Breast epithelium (tissue), 4 donors: Measurements from ENCODE around the gene PRKN. TPM values are rescaled to one million over a fixed set of nuclear protein-coding genes. Genes with fewer than 3 reads are reported as not detected.

Experiments used
- DNase-seq, 2 donors: peaks; one replicate each; pipeline ENCODE4 v3.0.0-alpha.2; 2019; ENCODE audit warnings: low spot score in 2 of 2
- H3K27ac ChIP-seq, 2 donors: fragments of 200-600 bp; sonication (generic) in 1 of 2; one replicate each; pipeline ENCODE4 v1.5.1; 2016 to 2019; ENCODE audit warnings: mild to moderate bottlenecking in 1 of 2
- H3K27me3 ChIP-seq, 2 donors: fragments of 200-600 bp; sonication (generic) in 1 of 2; one replicate each; pipeline versions ENCODE4 v1.5.1 to v1.6.0; 2017 to 2019; ENCODE audit warnings: control low read depth in 1 of 2, mild to moderate bottlenecking in 1 of 2
- H3K36me3 ChIP-seq: fragments of 200-600 bp; one replicate; pipeline ENCODE4 v1.5.1; 2019
- H3K4me1 ChIP-seq, 2 donors: fragments of 200-600 bp; sonication (generic); one replicate each; pipeline ENCODE4 v1.5.1; 2016 to 2019; ENCODE audit warnings: control low read depth in 1 of 2
- H3K4me3 ChIP-seq, 3 donors: fragments of 200-600 bp; sonication (generic); 1 replicate in 2 of 3; 2 replicates in 1 of 3; pipeline ENCODE4 v1.5.1; 2016 to 2019; ENCODE audit warnings: mild to moderate bottlenecking in 3 of 3, moderate library complexity in 2 of 3
- H3K9me3 ChIP-seq, 2 donors: fragments of 200-600 bp; sonication (generic) in 1 of 2; one replicate each; pipeline ENCODE4 v1.5.1; 2016 to 2019; ENCODE audit warnings: control low read depth in 1 of 2
- CTCF ChIP-seq, 3 donors: fragments of 450-650 bp; IDR thresholded peaks; one replicate each; pipeline ENCODE4 v1.5.1; 2016 to 2017; ENCODE audit warnings: antibody characterized with exemption in 3 of 3, mild to moderate bottlenecking in 3 of 3, moderate library complexity in 3 of 3
- POLR2A ChIP-seq: fragments of 450-650 bp; IDR thresholded peaks from one replicate; pipeline ENCODE4 v1.6.1; 2016; ENCODE audit warnings: antibody characterized with exemption, mild to moderate bottlenecking, moderate library complexity
- POLR2AphosphoS5 ChIP-seq, 3 donors: sonication (generic); formaldehyde crosslinking; IDR thresholded peaks; one replicate each; pipeline ENCODE4 v1.6.1; 2017; ENCODE audit warnings: antibody characterized with exemption in 3 of 3
- intact Hi-C: fragments of 100-400 bp; cut with DNase I; formaldehyde crosslinking; loops from one replicate; pipeline ENCODE4 v1.15.1; 2023; ENCODE audit warnings: low total_unique reads
- total RNA-seq, 3 donors: library from RNA; depleted of rRNA; stranded (reverse); fragments of >200 nt; gene quantifications; one replicate each; pipeline ENCODE4 v1.1.0, GENCODE V29; 2016

PRKN gene
- total RNA-seq, 3 donors from 2014 or later = 7.2 to 19.0 (median 11.2) TPM

DNA sequence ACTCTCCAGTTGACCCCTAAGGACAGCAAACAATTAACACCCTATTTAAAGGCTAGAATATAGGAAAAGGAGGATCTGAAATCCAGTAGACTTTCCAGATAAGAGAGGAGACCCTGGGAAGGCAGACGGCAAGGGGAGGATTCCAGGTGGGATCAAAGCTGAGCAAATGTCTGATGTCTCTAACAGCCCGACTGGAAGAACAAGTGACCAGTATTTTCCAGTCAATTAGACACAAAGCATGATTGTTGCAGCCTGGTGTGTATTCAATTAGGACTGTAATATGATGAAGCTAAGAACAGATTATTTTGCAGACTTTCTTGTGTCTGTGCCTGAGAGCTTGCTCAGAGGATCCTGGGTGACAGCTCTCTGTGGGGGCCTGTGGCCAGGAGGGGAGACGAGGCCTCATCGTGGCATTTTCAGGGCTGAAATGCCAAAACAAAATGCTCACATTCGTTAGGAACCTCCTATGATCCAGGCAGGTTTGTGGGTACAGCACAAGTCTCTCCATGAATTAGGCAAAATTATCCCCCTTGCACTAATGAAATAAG lies 981.9 kb downstream of the PRKN start:
- Histone ChIP-seq H3K36me3 (no peaks in the 10 kb centered on the region), H3K4me1 (no peaks in the 10 kb centered on the region), H3K9me3 (no peaks in the 10 kb centered on the region), H3K27ac (no peak overlapping the region), H3K4me3 (no peak overlapping the region), H3K27me3 (no peaks in the 10 kb centered on the region)
- TF ChIP-seq POLR2AphosphoS5 (IDR thresholded peaks at IDR 0.05) = no peak
- TF ChIP-seq CTCF (IDR thresholded peaks at IDR 0.05) = no peak
- no peak for TF ChIP-seq POLR2A
- no peak for DNase-seq
- intact Hi-C loops = no loop called here

DNA sequence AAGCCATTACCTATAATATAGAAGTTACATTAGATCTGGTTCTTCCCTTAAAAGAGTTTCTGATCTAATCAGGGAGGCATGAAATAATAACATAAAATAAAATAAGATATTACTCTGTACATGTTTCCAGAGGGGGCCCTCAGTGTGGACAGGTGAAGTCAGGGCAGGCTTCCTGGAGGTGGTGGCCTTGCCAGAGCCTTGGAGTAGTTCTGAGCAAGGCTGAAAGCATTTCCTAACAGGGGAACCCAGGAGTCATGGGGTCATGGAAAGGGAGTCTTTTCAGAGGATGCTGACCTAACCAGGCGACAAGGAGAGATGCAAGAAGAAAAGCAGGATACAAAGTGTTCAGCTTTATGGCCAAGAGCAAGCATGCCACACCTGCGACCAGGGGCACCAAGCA lies 982.4 kb downstream of the PRKN start:
- no peaks in the 10 kb centered on the region for H3K27me3 ChIP-seq
- intact Hi-C loops = no loop called here
- no peak overlapping the region for H3K27ac ChIP-seq
- no peak overlapping the region for H3K4me3 ChIP-seq
- TF ChIP-seq POLR2AphosphoS5 (IDR thresholded peaks at IDR 0.05) (no peak), CTCF (IDR thresholded peaks at IDR 0.05) (no peak), POLR2A (no peak)
- no peak for DNase-seq
- H3K36me3 ChIP-seq = no peaks in the 10 kb centered on the region
- H3K4me1 ChIP-seq = no peaks in the 10 kb centered on the region
- H3K9me3 ChIP-seq = no peaks in the 10 kb centered on the region

- DNase-seq = no peak
- H3K4me1 ChIP-seq = no peaks in the 10 kb centered on the region
- H3K36me3 ChIP-seq = no peaks in the 10 kb centered on the region
- TF ChIP-seq CTCF (IDR thresholded peaks at IDR 0.05) (no peak), POLR2AphosphoS5 (IDR thresholded peaks at IDR 0.05) (no peak), POLR2A (no peak)
- no peaks in the 10 kb centered on the region for H3K27me3 ChIP-seq
- no peak overlapping the region for H3K4me3 ChIP-seq
- H3K27ac ChIP-seq = no peak overlapping the region
- intact Hi-C loops = no loop called here
- H3K9me3 ChIP-seq = no peaks in the 10 kb centered on the region
Measured at GRCh38 chr6:161744211-161745067, 983.1 kb downstream of the PRKN start.

DNA sequence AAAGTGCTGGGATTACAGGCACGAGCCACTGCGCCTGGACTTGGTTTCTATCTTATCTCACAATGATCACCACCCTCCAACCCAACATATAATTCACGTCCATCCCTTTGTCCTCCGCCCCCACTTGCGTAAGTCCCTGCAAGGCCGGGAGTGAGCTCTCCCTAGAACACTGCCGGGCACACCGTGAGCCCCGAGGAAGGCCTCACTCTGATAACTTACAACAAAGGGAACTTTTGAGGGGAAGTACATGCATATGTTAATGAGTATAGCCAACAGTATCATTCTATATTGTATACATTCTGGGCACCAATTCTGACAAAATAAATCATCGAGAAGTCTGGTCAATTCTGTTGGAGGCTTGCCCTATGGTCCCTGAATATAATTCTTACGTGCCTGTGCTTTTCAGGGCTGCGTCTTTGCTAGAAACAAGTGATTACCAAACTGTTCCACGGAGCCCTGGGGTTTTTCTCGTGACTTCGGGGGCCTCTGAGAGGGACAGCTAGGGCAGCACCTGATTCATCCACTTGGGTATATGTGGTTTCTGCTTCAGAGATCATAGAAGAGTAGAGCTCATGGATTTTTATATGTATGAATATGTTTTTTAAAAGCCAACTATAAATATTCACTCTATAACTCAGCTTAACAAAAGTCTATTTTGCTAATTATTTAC lies 983.9 kb downstream of the PRKN start:
- no peaks in the 10 kb centered on the region for H3K36me3 ChIP-seq
- H3K4me1 ChIP-seq = no peaks in the 10 kb centered on the region
- no peak for DNase-seq
- TF ChIP-seq CTCF (IDR thresholded peaks at IDR 0.05) (no peak), POLR2AphosphoS5 (IDR thresholded peaks at IDR 0.05) (no peak), POLR2A (no peak)
- H3K9me3 ChIP-seq = no peaks in the 10 kb centered on the region
- intact Hi-C loops = no loop called here
- no peak overlapping the region for H3K4me3 ChIP-seq
- H3K27me3 ChIP-seq = no peaks in the 10 kb centered on the region
- no peak overlapping the region for H3K27ac ChIP-seq

DNA sequence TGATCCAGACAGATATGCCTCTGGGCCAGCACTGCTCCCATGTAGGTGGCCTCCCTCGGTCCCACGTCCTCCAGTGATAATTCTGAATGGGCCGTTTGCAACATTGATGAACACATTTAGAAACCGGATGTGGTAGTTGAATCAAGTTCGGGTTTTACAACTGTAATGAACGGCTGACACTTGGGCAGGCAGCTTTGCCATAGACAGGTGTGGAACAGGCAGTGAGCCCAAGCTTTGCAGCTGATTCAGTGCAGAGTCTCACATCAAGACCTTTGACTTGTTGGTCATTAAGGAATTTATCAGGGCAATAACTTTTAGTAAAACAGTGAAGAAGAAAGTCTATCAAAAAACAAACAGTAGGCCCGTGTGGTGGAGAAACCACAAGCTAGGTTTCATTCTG lies 987.1 kb downstream of the PRKN start:
- TF ChIP-seq POLR2A (no peak), POLR2AphosphoS5 (IDR thresholded peaks at IDR 0.05) (no peak), CTCF (IDR thresholded peaks at IDR 0.05) (no peak)
- H3K27me3 ChIP-seq = no peaks in the 10 kb centered on the region
- H3K9me3 ChIP-seq = no peaks in the 10 kb centered on the region
- no peak overlapping the region for H3K27ac ChIP-seq
- no peaks in the 10 kb centered on the region for H3K36me3 ChIP-seq
- intact Hi-C loops = no loop called here
- no peaks in the 10 kb centered on the region for H3K4me1 ChIP-seq
- no peak for DNase-seq
- H3K4me3 ChIP-seq = no peak overlapping the region
